Astrocyte (in vitro differentiated cells and primary cell): ENCODE data around the gene OR52E4. TPM values are rescaled to one million over a fixed set of nuclear protein-coding genes. Genes with fewer than 3 reads are reported as not detected.

Experiments
- DNase-seq: peaks from one replicate; pipeline ENCODE4 v3.0.0-alpha.2; 2010; ENCODE audit warnings: low read depth
- FAIRE-seq: peaks from 2 replicates; lab custom pipeline; 2011; peaks lifted over from hg19 to GRCh38; lab: Jason Lieb, UNC
- H2AFZ ChIP-seq: 2 replicates; pipeline ENCODE4 v1.6.0; 2012; ENCODE audit warnings: low read depth, low read length, inconsistent platforms
- H3K27ac ChIP-seq: 2 replicates; pipeline ENCODE4 v1.5.1; 2011; ENCODE audit warnings: low read depth, low read length, inconsistent platforms
- H3K27me3 ChIP-seq: 2 replicates; pipeline ENCODE4 v1.6.0; 2011; ENCODE audit warnings: low read length, inconsistent platforms; ENCODE audit not compliant: insufficient read depth
- H3K36me3 ChIP-seq: 2 replicates; pipeline ENCODE4 v1.5.1; 2011; ENCODE audit warnings: low read length, inconsistent platforms; ENCODE audit not compliant: insufficient read depth
- H3K4me1 ChIP-seq: 2 replicates; pipeline ENCODE4 v1.5.1; 2011; ENCODE audit warnings: low read length, inconsistent platforms; ENCODE audit not compliant: insufficient read depth
- H3K4me2 ChIP-seq: 2 replicates; pipeline ENCODE4 v1.6.0; 2012; ENCODE audit warnings: low read length, inconsistent platforms
- H3K4me3 ChIP-seq: 2 replicates; pipeline ENCODE4 v1.5.1; 2011; ENCODE audit warnings: low read depth, mild to moderate bottlenecking, low read length, inconsistent platforms; ENCODE audit not compliant: insufficient read depth
- H3K79me2 ChIP-seq: 2 replicates; pipeline ENCODE4 v1.6.0; 2012; ENCODE audit warnings: mild to moderate bottlenecking, low read length, inconsistent platforms; ENCODE audit not compliant: insufficient read depth
- H3K9ac ChIP-seq: 2 replicates; pipeline ENCODE4 v1.6.0; 2012; ENCODE audit warnings: mild to moderate bottlenecking, low read length, inconsistent platforms
- H3K9me3 ChIP-seq: 2 replicates; pipeline ENCODE4 v1.5.1; 2012; ENCODE audit warnings: low read depth, mild to moderate bottlenecking, low read length, inconsistent platforms; ENCODE audit not compliant: insufficient read depth
- H4K20me1 ChIP-seq: 2 replicates; pipeline ENCODE4 v1.6.0; 2012; ENCODE audit warnings: low read length, inconsistent platforms; ENCODE audit not compliant: insufficient read depth
- H3K27ac Mint-ChIP-seq: one replicate; pipeline ENCODE4 v1.8.0; 2021; ENCODE audit warnings: mild to moderate bottlenecking, mixed read lengths; ENCODE audit not compliant: unreplicated experiment
- H3K27me3 Mint-ChIP-seq: one replicate; pipeline ENCODE4 v1.8.0; 2021; ENCODE audit warnings: low read depth, mixed read lengths; ENCODE audit not compliant: unreplicated experiment
- H3K36me3 Mint-ChIP-seq: one replicate; pipeline ENCODE4 v1.8.0; 2021; ENCODE audit warnings: low read depth, mixed read lengths; ENCODE audit not compliant: unreplicated experiment
- H3K4me1 Mint-ChIP-seq: one replicate; pipeline ENCODE4 v1.8.0; 2021; ENCODE audit warnings: low read depth, mixed read lengths; ENCODE audit not compliant: unreplicated experiment
- H3K4me3 Mint-ChIP-seq: one replicate; pipeline ENCODE4 v1.8.0; 2021; ENCODE audit warnings: mild to moderate bottlenecking, moderate library complexity, mixed read lengths; ENCODE audit not compliant: unreplicated experiment
- H3K9me3 Mint-ChIP-seq: one replicate; pipeline ENCODE4 v1.8.0; 2021; ENCODE audit warnings: mild to moderate bottlenecking, mixed read lengths; ENCODE audit not compliant: unreplicated experiment
- CTCF ChIP-seq: IDR thresholded peaks from 2 replicates; pipeline ENCODE4 v1.5.1; 2011; ENCODE audit warnings: low read depth, mild to moderate bottlenecking, inconsistent platforms, low read length, moderate library complexity; ENCODE audit not compliant: insufficient read depth
- EZH2 ChIP-seq: IDR thresholded peaks from 2 replicates; pipeline ENCODE4 v1.6.1; 2012; ENCODE audit warnings: mild to moderate bottlenecking, low read length, inconsistent platforms; ENCODE audit not compliant: insufficient read depth
- total RNA-seq: library from RNA; stranded (reverse); gene quantifications from 2 replicates; pipeline ENCODE4 v1.2.1, GENCODE V29; 2021

The OR52E4 gene
- total RNA-seq, 1 donor from 2014 or later = not detected

GRCh38 chr11:5933116-5933515, 52.7 kb downstream of the OR52E4 start:
- H3K79me2 ChIP-seq = no peaks in the 10 kb centered on the region
- no peak overlapping the region for H3K4me3 ChIP-seq
- peaks cover 8% of the 10 kb centered on the region for H3K9me3 ChIP-seq
- no peak for FAIRE-seq
- no peak overlapping the region for H3K9ac ChIP-seq
- no peaks in the 10 kb centered on the region for H4K20me1 ChIP-seq
- Mint-ChIP-seq H3K36me3 (peaks cover 2% of the 10 kb centered on the region), H3K4me3 (no peak overlapping the region), H3K4me1 (no peaks in the 10 kb centered on the region), H3K27ac (no peak overlapping the region), H3K9me3 (peaks cover 17% of the 10 kb centered on the region), H3K27me3 (peaks cover 4% of the 10 kb centered on the region)
- H3K4me2 ChIP-seq = no peak overlapping the region
- H2AFZ ChIP-seq = no peak overlapping the region
- no peak overlapping the region for H3K27ac ChIP-seq
- TF ChIP-seq EZH2 (no peak), CTCF (no peak)
- H3K27me3 ChIP-seq = no peaks in the 10 kb centered on the region
- H3K4me1 ChIP-seq = no peaks in the 10 kb centered on the region
- no peaks in the 10 kb centered on the region for H3K36me3 ChIP-seq
- no peak for DNase-seq

Other genes starting within 250 kb of the OR52E4 start
- gene TRIM5, start 195.6 kb upstream of the OR52E4 start, total RNA-seq = 45.3 and 55.6 TPM in 2 replicates
- gene TRIM22, start 190.8 kb upstream of the OR52E4 start, total RNA-seq = 167 and 205 TPM in 2 replicates
- gene OR56B1, start 144.2 kb upstream of the OR52E4 start, total RNA-seq = not detected in 2 replicates
- gene OR52N4, start 126.4 kb upstream of the OR52E4 start, total RNA-seq = not detected in 2 replicates
- gene OR52N5, start 97.3 kb upstream of the OR52E4 start, total RNA-seq = not detected in 2 replicates
- not detected in 2 replicates for gene OR52N1, start 89.4 kb upstream of the OR52E4 start, total RNA-seq
- not detected in 2 replicates for gene OR52N2, start 71.7 kb upstream of the OR52E4 start, total RNA-seq
- gene OR52E6, start 38.7 kb upstream of the OR52E4 start, total RNA-seq = not detected in 2 replicates
- gene OR52E8, start 22.9 kb upstream of the OR52E4 start, total RNA-seq = not detected in 2 replicates
- gene OR52E5, start 12.6 kb downstream of the OR52E4 start, total RNA-seq = not detected in 2 replicates
- not detected in 2 replicates for gene OR56A3, start 61.6 kb downstream of the OR52E4 start, total RNA-seq
- not detected in 2 replicates for gene OR56A5, start 87.9 kb downstream of the OR52E4 start, total RNA-seq
- gene OR52L1, start 106.4 kb downstream of the OR52E4 start, total RNA-seq = not detected in 2 replicates
- gene OR56A4, start 126.3 kb downstream of the OR52E4 start, total RNA-seq = not detected in 2 replicates
- gene OR56A1, start 150.1 kb downstream of the OR52E4 start, total RNA-seq = not detected in 2 replicates
- not detected in 2 replicates for gene OR56B4, start 227.1 kb downstream of the OR52E4 start, total RNA-seq